Peyer's patch (tissue), 4 donors: ENCODE data around the gene TPRX1. TPM values are rescaled to one million over a fixed set of nuclear protein-coding genes. Genes with fewer than 3 reads are reported as not detected.
"Not testable (repeated sequence)": the region's sequence is repeated elsewhere in the genome, so short reads cannot be mapped to it uniquely, and the experiment has no call there.

ENCODE experiments used
- DNase-seq, 3 donors: peaks; one replicate each; pipeline ENCODE4 v3.0.0-alpha.2; 2017 to 2019
- H3K27ac ChIP-seq, 4 donors: fragments of 200-600 bp; sonication (generic); one replicate each; pipeline ENCODE4 v1.5.1; 2016 to 2019
- H3K27me3 ChIP-seq, 2 donors: fragments of 200-600 bp; sonication (generic); one replicate each; pipeline ENCODE4 v1.5.1; 2019
- H3K36me3 ChIP-seq, 3 donors: fragments of 200-600 bp; sonication (generic); one replicate each; pipeline ENCODE4 v1.5.1; 2016 to 2019
- H3K4me1 ChIP-seq, 4 donors: fragments of 200-600 bp; sonication (generic); one replicate each; pipeline ENCODE4 v1.5.1; 2016 to 2019
- H3K4me3 ChIP-seq, 4 donors: fragments of 200-600 bp; sonication (generic); 1 replicate in 3 of 4; 2 replicates in 1 of 4; pipeline ENCODE4 v1.5.1; 2016 to 2019; ENCODE audit warnings: mild to moderate bottlenecking in 1 of 4
- H3K9me3 ChIP-seq, 4 donors: fragments of 200-600 bp; sonication (generic); one replicate each; pipeline ENCODE4 v1.5.1; 2016 to 2019; ENCODE audit warnings: mild to moderate bottlenecking in 1 of 4
- CTCF ChIP-seq, 6 experiments: fragments of 450-650 bp in 4 of 6; fragments of 200-600 bp in 2 of 6; sonication (generic) in 1 of 6; IDR thresholded peaks; one replicate each; pipeline ENCODE4 v1.5.1; 2017 to 2019; ENCODE audit warnings: antibody characterized with exemption in 6 of 6, mild to moderate bottlenecking in 3 of 6, moderate library complexity in 1 of 6
- POLR2A ChIP-seq, 2 donors: fragments of 450-650 bp; IDR thresholded peaks; one replicate each; pipeline ENCODE4 v1.5.1; 2017; ENCODE audit warnings: antibody characterized with exemption in 2 of 2, mild to moderate bottlenecking in 2 of 2, moderate library complexity in 2 of 2
- total RNA-seq, 4 donors: library from RNA; depleted of rRNA; stranded (reverse); fragments of >200 nt; gene quantifications; one replicate each; pipeline ENCODE4 v1.1.0, GENCODE V29; 2016

The TPRX1 gene
- total RNA-seq, 4 donors from 2014 or later, result not detected

GRCh38 chr19:47778049-47778953, 26.1 kb downstream of the TPRX1 start, which contains the start of gene SELENOW:
Gene SELENOW (plus strand): TSS chr19:47778703. CDS start chr19:47778786, 83 bp downstream.
- TF ChIP-seq POLR2A (IDR thresholded peaks at IDR 0.05) (peak; percentile 91 to 94), CTCF (IDR thresholded peaks at IDR 0.05) (peak in 2 of 6 experiments; percentile 4 to 8)
- H3K36me3 ChIP-seq, result peaks cover 0 to 20% (median 0%) of the 10 kb centered on the region in 3 donors
- H3K27ac ChIP-seq, result peak within 1 kb of the TSS; percentile 91 to 98 (median 94)
- peak within 1 kb of the TSS; percentile 78 to 92 (median 88) for H3K4me3 ChIP-seq
- peak; percentile 76 to 92 (median 91) for DNase-seq
- H3K27me3 ChIP-seq, result no peaks in the 10 kb centered on the region
- H3K9me3 ChIP-seq, result no peaks in the 10 kb centered on the region
- H3K4me1 ChIP-seq, result peaks cover 0 to 39% (median 0%) of the 10 kb centered on the region in 4 donors

GRCh38 chr19:47777245-47778048, 26.9 kb downstream of the TPRX1 start:
- H3K4me1 ChIP-seq, result peaks cover 0 to 39% (median 0%) of the 10 kb centered on the region in 4 donors
- DNase-seq, result peak in 2 of 3 donors; percentile 67 to 74
- peak; percentile 42 to 60 for TF ChIP-seq POLR2A (IDR thresholded peaks at IDR 0.05)

GRCh38 chr19:47776568-47776967, 27.8 kb downstream of the TPRX1 start:
- H3K27ac ChIP-seq, result peak overlapping the region in 3 of 4 donors; percentile 92 to 98 (median 96)
- H3K27me3 ChIP-seq, result no peaks in the 10 kb centered on the region
- peak in 1 of 3 donors; percentile 54 for DNase-seq
- no peak for TF ChIP-seq POLR2A (IDR thresholded peaks at IDR 0.05)
- no peak for TF ChIP-seq CTCF (IDR thresholded peaks at IDR 0.05)
- H3K36me3 ChIP-seq, result peaks cover 0 to 8% (median 0%) of the 10 kb centered on the region in 3 donors
- H3K9me3 ChIP-seq, result no peaks in the 10 kb centered on the region
- H3K4me1 ChIP-seq, result peaks cover 0 to 35% (median 0%) of the 10 kb centered on the region in 4 donors
- H3K4me3 ChIP-seq, result no peak overlapping the region

More at GRCh38 chr19:47777245-47778048, 26.9 kb downstream of the TPRX1 start:
- H3K9me3 ChIP-seq, H3K27me3 ChIP-seq: not testable (repeated sequence)
- H3K4me3 ChIP-seq, result peak overlapping the region; percentile 78 to 92 (median 88)
- H3K36me3 ChIP-seq, result peaks cover 0 to 11% (median 0%) of the 10 kb centered on the region in 3 donors
- peak overlapping the region; percentile 91 to 98 (median 94) for H3K27ac ChIP-seq

- not testable (repeated sequence) for H3K4me3 ChIP-seq, H3K4me1 ChIP-seq, H3K27me3 ChIP-seq, H3K27ac ChIP-seq, H3K36me3 ChIP-seq, H3K9me3 ChIP-seq, DNase-seq
Observed at GRCh38 chr19:47771291-47771690, 33.1 kb downstream of the TPRX1 start.

- H3K36me3 ChIP-seq, result no peaks in the 10 kb centered on the region
- no peak overlapping the region for H3K4me3 ChIP-seq
- H3K4me1 ChIP-seq, result no peaks in the 10 kb centered on the region
- no peaks in the 10 kb centered on the region for H3K27me3 ChIP-seq
- DNase-seq, result no peak
- TF ChIP-seq CTCF (IDR thresholded peaks at IDR 0.05), result no peak
- TF ChIP-seq POLR2A (IDR thresholded peaks at IDR 0.05), result no peak
- no peak overlapping the region for H3K27ac ChIP-seq
- no peaks in the 10 kb centered on the region for H3K9me3 ChIP-seq
Observed at GRCh38 chr19:47769534-47769933, 34.8 kb downstream of the TPRX1 start.

- TF ChIP-seq POLR2A (IDR thresholded peaks at IDR 0.05) (no peak), CTCF (IDR thresholded peaks at IDR 0.05) (no peak)
- no peaks in the 10 kb centered on the region for H3K27me3 ChIP-seq
- H3K27ac ChIP-seq, result no peak overlapping the region
- no peaks in the 10 kb centered on the region for H3K9me3 ChIP-seq
- H3K36me3 ChIP-seq, result no peaks in the 10 kb centered on the region
- H3K4me1 ChIP-seq, result no peaks in the 10 kb centered on the region
- no peak overlapping the region for H3K4me3 ChIP-seq
- no peak for DNase-seq
Observed at GRCh38 chr19:47768604-47769003, 35.7 kb downstream of the TPRX1 start.
